Measurements from ENCODE around the gene AHR.
"Not testable (repeated sequence)": the region's sequence is repeated elsewhere in the genome, so short reads cannot be mapped to it uniquely, and the experiment has no call there.

AHR gene

DNA sequence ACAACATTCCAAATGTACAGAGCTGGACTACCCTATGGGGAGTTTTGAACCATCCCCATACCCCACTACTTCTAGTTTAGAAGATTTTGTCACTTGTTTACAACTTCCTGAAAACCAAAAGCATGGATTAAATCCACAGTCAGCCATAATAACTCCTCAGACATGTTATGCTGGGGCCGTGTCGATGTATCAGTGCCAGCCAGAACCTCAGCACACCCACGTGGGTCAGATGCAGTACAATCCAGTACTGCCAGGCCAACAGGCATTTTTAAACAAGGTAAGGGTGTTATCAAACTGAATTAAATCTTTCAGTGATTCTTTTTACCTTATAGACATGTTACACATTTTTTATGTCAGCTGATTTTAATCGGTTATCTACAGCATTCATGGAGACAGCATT, 41.5 kb downstream of the AHR start:
- DNase-seq (ENCODE audit: low read depth): no peak

DNA sequence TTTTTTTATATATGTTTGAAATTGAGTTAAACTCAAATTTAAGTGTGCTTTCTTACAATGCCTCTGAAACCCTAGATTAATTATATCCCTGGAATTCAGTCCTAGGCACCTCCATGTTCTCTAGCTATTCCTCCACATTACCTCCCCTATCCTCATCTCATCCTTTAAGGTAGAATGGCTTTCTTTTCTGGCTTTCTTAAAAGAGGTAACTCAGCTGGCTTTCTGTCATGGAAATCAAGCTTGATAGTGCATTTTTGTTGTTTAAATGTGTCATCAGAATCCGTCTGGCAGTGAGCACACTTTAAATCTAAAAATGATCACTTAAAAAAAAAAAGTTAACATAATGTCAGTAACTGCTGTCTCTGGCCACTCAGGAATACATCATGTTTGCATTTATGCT, 42.2 kb downstream of the AHR start:
- DNase-seq (ENCODE audit: low read depth): no peak

DNA sequence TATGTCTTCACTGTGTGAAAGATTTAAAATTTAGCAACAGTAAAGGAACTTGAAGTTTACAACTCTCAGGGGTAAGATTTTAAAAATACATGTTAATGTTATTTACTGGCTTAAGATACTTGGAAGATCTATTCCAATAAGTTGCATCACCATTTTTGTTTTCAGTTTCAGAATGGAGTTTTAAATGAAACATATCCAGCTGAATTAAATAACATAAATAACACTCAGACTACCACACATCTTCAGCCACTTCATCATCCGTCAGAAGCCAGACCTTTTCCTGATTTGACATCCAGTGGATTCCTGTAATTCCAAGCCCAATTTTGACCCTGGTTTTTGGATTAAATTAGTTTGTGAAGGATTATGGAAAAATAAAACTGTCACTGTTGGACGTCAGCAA, 44.3 kb downstream of the AHR start:
- no peak for DNase-seq (ENCODE audit: low read depth)

DNA sequence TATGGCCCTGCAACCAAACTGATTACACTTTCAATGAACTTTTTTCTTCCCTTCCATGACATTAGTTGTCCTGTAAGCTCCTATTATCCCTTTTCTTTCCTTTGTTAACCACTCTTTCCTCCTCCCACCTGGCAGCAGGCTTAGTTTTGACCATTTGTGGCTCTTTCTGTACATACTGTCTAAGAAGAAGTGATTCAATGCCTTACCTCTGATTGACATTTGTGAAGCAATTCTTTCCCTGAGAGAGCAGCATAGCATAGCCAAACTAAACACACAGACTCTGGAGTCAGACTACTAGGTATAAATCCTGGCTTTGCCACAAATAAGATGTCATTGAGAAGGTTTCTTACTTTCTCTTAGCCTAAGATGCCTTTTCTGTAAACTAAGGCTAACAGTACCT, 48.9 kb downstream of the AHR start:
- DNase-seq (ENCODE audit: low read depth): no peak

DNA sequence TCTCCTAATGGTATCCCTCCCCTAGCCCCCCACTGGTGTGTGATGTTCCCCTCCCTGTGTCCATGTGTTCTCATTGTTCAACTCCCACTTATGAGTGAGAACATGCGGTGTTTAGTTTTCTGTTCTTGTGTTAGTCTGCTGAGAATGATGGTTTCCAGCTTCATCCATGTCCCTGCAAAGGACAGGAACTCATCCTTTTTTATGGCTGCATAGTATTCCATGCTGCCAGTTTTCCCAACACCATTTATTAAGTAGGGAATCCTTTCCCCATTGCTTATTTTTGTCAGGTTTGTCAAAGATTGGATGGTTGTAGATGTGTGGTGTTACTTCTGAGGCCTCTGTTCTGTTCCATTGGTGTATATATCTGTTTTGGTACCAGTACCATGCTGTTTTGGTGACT, 50.5 kb downstream of the AHR start:
- DNase-seq (ENCODE audit: low read depth): not testable (repeated sequence)

DNA sequence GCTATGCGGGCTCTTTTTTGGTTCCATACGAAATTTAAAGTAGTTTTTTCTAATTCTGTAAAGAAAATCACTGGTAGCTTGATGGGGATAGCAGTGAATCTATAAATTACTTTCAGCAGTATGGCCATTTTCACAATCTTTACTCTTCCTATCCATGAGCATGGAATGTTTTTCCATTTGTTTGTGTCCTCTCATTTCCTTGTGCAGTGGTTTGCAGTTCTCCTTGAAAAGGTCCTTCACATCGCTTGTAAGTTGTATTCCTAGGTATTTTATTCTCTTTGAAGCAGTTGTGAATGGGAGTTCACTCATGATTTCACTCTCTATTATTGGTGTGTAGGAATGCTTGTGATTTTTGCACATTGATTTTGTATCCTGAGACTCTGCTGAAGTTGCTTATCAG, 51.9 kb downstream of the AHR start:
- not testable (repeated sequence) for DNase-seq (ENCODE audit: low read depth)

DNA sequence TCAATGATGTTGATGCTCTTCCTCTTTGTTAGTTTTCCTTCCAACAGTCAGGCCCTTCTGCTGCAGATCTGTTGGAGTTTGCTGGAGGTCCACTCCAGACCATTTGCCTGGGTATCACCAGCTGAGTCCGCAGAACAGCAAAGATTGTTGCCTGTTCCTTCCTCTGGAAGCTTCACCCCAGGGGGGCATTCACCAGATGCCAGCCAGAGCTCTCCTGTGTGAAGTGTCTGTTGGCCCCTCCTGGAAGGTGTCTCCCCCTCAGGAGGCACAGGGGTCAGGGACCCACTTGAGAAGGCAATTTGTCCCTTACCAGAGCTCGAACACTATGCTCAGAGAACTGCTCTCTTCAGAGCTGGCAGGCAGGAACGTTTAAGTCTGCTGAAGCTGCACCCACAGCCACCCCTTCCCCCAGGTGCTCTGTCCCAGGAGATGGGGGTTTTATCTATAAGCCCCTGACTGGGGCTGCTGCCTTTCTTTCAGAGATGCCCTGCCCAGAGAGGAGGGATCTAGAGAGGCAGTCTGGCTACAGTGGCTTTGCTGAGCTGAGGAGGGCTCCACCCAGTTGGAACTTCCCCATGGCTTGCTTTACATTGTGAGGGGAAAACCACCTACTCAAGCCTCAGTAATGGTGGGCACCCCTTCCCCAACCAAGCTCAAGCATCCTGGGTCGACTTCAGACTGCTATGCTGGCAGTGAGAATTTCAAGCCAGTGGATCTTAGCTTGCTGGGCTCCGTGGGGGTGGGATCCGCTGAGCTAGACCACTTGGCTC, 55.4 kb downstream of the AHR start:
- DNase-seq (ENCODE audit: low read depth): not testable (repeated sequence)

DNA sequence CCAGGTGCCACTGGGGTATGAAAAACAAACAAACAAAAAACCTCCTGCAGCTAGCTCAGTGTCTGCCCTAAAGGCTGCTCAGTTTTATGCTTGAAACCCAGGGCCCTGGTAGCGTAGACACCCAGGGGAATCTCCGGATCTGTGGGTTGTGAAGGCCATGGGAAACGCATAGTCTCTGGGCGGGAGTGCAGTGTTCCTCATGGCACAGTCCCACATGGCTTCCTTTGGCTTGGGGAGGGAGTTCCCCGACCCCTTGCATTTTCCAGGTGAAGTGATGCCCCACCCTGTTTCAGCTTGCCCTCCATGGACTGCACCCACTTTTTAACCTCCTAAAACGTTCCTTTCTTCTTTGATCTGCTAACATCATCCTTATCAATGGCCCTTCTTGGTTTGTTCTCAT, 56.0 kb downstream of the AHR start:
- no peak for DNase-seq (ENCODE audit: low read depth)

DNA sequence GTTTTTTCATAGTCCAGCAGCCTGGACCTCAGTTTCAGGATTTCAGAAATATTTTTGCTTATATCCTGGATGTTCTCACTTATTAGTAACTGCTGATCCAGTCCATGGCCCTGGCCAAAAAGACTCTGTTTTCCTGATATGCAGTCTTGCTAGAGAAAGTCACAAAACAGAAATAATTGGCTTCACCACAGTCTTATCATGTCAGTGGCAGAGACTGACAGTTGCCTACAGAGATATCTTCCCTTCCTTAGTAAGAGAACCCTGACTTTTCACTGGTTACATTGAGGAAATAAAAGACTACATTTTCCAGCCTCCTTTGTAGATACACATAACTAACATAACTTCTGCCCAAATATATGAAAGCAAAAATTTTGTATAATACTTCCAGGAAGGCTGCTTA, 56.6 kb downstream of the AHR start:
- no peak for DNase-seq (ENCODE audit: low read depth)

DNA sequence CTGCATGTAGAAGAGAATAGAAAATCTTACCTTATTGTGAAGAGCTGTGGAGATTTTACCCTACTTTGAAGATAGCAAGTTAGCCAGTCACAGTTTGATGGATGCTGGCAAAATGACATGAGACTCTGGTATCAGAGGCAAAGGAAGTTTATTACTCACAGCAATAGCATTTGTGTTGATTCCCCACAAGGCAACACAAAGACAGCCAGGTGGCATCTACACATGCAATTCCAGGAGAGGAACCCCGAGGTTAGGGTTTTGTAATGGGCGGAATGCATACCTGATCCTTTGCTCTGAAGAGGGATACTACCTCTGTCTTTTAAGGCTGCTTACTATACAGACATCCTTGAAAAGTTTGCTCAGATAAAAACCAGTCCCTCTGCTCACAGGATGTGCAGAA, 59.5 kb downstream of the AHR start:
- no peak for DNase-seq (ENCODE audit: low read depth)

DNA sequence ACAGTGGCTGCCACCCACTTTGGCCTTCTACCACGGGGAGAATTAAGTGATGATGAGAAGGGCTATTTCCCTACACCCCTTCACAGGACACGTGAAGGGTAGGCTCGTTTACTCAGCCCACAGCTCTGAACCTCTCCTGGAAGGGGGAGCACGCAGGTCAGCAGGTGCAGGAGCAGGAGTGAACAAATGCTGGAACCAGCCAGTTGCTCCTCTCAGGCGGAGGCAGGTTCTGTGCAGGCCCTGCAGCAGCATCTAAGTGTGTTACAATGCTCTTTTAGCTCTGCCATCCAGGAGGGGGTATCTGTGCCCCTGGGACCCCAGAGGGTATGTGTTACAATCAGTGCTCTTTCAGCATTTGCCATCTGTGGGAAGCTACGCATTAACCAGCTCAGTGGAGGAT, 61.2 kb downstream of the AHR start:
- DNase-seq (ENCODE audit: low read depth): no peak

DNA sequence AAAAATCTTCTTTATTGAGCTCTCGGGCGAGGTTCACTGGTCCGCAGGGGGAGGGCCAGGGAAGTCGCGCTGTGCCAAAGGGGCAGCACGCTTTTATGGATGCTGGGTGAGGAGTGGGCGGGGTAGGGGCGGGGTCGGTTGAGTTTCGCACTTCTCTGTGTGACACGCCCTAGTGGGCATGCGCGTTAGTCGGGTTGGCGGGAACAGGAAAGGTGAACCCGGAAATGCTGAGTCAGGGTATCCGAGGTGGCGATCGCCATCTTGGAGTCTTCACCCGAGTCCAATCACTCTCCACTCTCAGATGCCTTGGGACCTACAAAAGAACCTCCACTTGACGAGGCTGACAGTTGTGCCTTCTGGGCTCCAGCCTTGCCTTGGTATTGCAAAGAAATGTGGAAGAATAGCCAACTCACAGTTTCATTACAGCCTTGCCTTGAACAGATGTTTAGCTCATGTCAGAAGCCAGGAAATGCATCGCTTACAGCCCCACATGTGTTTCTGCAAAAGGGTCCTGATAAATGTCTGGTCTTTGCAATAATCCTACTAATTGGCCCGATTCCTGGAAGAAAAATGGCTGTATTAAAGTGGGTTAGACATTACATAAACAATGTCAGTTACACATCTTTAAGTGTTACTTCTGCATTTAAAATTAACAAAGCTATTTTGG, 64.1 kb downstream of the AHR start:
- DNase-seq (ENCODE audit: low read depth): peak; percentile 65

DNA sequence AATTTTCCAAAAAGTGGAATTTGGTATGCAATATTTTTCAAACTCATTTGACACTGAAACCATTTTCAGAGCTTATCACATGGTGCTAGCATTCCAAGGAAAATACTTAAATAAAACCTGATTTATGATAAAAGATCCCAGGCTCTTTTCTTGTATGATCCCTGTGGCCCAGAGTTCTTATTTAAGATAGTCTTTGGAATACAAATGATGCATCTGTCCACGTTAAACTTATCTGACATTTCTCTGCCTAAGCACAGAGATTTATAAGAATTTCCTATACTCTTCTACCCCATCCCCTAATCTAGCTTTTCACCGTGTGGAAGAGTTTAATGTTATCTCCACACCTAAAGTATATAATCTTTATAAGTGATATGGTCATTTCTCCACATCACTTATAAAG, 66.2 kb downstream of the AHR start:
- no peak for DNase-seq (ENCODE audit: low read depth)

DNA sequence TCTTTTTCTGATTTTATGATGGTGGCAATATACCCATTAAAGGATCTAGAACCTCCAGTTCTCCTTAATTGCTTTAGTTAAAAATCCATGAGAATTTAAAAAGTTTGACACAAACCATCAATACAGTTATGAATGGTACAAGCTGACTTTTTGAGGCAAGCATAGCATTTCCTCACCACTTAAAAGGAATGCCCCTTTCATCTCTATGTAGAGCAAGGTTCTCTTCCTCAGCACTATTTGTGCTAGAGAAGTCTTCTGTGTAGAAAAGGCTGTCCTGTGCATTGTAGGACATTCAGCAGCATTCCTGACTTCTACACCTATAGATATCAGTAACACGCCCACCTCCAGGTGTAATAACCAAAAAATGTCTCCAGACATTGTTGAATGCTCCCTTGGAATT, 67.3 kb downstream of the AHR start:
- no peak for DNase-seq (ENCODE audit: low read depth)

DNA sequence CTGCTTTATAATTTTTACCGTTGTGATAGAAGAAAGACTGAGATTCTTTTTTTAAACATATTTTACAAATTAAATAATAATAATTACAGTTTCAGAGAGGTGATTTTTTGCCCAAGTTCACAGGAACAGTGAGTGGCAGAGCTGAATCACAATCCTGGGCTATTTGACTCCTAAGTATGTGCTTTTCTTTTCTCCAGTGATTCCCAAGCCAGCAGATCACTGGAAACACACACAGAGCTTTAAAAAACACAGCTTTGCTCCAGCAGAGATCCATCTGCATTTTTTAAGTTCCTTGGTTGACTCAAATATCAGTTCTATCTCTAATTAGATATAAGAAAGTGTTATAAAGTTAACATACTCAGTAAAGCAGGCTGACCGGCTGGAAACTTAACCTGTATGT, 69.0 kb downstream of the AHR start:
- peak; percentile 52 for DNase-seq (ENCODE audit: low read depth)

DNA sequence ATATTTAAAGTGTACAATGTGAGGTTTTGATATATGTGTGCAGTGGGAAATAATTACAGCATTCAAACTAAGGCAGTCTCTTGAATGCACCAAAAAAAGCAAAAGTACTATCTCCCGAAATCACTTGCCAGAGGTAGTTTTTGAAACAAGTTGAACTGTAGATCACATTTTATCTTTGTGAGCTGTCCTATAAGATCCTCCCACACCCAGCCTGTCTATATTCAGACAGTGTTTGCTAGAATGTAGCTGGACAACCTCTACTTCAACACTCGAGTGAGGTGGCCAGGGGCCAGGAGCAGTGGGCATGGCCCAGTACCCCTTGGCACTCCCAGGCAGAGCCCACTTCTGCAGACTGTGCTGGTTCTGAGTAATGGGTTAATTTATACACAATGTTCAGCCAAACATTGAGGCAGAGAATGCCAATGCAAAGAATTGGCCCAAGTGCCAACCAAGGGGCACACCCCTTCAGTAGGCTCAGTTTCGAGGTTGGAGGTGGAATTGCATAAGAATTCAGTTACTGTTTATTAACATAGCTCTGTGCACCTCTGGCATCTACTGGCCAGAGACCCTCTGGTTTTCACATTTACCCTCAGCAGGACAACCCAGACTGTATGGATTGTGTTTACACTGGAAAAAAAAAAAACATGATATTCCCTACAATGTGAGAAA, 70.5 kb downstream of the AHR start:
- DNase-seq (ENCODE audit: low read depth): no peak

DNA sequence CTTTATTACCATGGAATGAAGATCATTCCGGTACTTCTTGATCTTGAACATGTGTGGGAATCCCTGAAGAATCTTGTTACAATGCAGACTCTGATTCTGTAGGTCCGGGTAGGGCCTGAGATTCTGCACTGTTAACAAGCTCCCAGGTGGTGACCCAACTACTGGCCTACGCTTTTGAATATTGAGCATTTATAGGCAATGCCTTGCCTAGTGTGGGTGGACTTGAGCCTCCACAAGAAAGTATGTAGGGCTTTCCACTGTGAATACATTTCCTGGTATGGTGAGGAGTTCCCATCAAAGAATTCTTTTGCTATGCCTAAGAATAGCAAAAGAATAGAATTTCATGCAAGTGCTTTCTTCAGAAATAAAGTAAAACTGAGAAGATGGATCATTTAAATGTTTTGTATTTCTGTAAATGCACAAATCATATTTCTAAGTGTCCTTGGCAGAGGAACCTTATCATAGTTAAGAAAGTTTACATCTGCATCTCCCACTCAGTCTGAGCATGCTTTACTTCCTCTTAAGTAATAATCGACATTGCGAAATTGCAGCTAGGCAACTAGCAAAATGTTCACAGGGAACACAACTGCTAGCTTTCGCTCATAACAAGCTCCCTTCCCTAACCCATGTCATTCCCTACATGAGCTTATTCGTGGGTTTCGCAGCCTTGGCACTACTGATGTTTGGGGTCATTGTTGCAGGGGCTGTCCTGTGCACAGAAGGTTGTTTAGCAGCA, 71.4 kb downstream of the AHR start:
- DNase-seq (ENCODE audit: low read depth): peak; percentile 98

DNA sequence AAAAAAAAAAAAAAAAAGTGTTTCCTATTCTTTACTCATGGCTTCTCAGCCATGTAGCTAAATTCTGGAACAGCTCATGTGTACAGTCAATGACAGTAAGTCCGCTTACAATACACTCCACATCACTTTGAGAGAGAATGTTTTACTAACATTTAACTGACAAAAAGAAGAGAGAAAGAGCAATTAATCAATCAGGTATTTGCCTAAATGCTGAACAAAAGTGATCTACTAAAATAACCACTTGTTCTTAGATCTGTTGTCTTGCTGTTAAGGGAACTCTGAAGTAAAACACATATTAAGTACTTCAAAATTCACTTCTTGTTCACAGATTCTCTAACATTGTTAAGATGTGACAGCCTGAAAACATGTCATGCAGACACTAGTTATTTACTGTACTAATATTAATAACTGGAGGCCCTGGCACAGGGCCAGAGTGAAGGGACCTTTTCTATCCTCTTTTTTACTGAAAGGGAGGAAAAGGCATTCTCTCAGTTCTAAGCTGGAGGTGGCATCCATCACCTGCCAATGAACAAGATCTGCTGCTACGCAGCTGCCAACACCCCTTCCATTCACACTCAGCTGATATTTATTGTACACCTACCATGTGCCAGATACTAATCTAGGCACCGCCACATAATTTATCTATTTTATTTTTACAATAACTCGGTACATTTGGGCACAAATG, 72.6 kb downstream of the AHR start:
- DNase-seq (ENCODE audit: low read depth): no peak

DNA sequence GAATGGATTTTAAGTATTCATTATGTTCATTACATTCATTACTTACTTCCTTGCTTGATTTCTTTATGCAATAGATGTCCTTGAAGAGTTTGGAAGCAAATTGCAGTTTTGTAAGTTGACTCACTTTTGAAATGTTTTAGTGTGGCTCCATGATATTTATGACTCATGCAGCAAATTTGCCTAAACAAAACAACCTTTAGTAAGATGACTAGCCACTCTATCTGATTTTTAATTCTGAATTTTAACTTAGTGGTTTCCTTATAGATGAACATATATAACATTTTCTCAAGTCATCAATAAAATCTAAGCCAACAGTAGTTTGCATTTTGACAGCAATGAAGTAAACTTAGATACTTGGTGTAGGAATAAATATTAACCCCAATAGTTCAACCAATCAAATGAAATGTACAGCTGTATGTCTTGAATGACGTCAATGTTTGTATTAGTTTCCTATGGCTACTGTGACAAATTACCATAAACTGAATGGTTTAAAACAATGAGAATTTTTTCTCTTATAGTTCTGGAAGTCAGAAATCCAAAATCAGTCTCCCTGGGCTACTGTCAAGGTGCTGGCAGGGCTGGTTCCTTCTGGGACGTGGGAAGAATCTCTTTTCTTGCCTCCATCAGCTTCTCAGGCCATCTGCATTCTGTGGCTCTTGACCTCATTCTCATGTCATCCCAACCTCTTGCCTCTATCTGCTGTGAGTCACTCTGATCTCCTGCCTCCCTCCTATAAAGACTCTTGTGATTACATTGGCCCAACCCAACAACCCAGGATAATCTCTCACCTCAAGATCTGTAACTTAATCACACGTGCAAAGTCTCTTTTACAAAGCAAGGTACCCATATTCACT, 73.4 kb downstream of the AHR start:
- peak; percentile 94 for DNase-seq (ENCODE audit: low read depth)

DNA sequence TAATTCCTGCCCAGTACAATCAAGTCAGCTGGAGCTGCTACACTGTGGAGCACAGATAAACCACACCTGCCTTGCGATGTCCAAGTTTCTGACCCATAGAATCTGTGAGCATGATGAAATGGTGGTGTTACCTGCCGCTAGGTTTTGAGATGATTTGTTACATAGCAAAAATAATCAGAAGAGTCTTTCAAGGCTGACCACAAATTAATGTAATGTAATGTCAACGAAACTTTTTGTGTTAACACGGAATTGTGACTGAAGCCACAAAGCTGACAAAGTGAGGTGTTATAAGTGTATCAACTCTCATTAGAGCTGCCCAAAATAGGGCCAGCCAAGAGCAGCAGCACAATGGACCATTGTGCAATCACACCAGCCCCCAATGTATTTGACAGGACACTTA, 75.7 kb downstream of the AHR start:
- DNase-seq (ENCODE audit: low read depth): no peak

DNA sequence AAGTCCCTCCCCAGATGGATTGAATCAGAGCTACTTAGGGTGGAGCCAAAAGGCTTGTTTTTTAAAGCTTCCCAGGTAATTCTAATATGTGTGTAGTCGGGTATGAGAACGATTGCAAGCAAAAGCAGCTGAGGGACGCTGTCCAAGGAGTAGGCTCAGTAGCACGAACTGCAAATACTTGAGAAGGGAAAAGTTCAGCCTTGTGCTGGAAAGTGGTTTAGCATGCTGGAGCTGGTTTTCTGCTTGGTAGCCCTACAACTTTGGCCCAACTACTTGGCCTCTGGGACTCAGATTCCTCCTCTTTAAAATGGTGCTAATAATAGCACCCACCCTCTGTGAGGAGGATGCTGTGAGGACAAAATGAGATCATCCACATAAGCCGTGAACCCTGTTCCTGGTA, 76.2 kb downstream of the AHR start:
- peak; percentile 53 for DNase-seq (ENCODE audit: low read depth)

Measured in fibroblast of gingiva (primary cell).